T-cell (primary cell): ENCODE measurements around the gene TMEM156. TPM values are rescaled to one million over a fixed set of nuclear protein-coding genes. Genes with fewer than 3 reads are reported as not detected.

Experiments used
- ATAC-seq, 4 experiments: fragments of 200-7000 bp in 3 of 4; fragments of 150-1000 bp in 1 of 4; cut with Tn5 transposase; replicated peaks in 1 of 4; 1 replicate in 3 of 4; 2 replicates in 1 of 4; pipeline ENCODE4 v1.10.0; 2021; ENCODE audit warnings: moderate library complexity in 3 of 4, mild to moderate bottlenecking in 2 of 4, moderate number of reproducible peaks in 1 of 4
- CTCF ChIA-PET, 2 donors: fragments of 300-600 bp; sonication (Branson Sonifier 250); formaldehyde crosslinking; loops; one replicate each; lab custom pipeline; 2022; ENCODE audit warnings: antibody characterized with exemption in 2 of 2; lab: Charles Lee
- POLR2A ChIA-PET, 2 donors: fragments of 300-600 bp; sonication (Branson Sonifier 250); formaldehyde crosslinking; loops; one replicate each; lab custom pipeline; 2022; ENCODE audit warnings: antibody characterized with exemption in 2 of 2; lab: Charles Lee
- DNase-seq, 35 experiments: peaks; one replicate each; pipeline versions ENCODE4 v3.0.0 to v3.0.0-alpha.2; 2013 to 2023
- H3K27ac ChIP-seq: one replicate; pipeline ENCODE4 v1.5.1; 2013; ENCODE audit warnings: low read length
- H3K27me3 ChIP-seq, 2 experiments: replicated peaks in 1 of 2; 1 replicate in 1 of 2; 2 replicates in 1 of 2; pipeline versions ENCODE4 v1.6.1 to v1.7.0; 2013; ENCODE audit warnings: low read length in 1 of 2, mixed read lengths in 1 of 2; ENCODE audit not compliant: control insufficient read depth in 2 of 2, insufficient read depth in 2 of 2; ENCODE audit errors: extremely low read depth in 1 of 2
- H3K36me3 ChIP-seq, 2 donors: 1 replicate in 1 of 2; 2 replicates in 1 of 2; pipeline versions ENCODE4 v1.6.1 to v1.7.0; 2013; ENCODE audit warnings: low read length in 1 of 2; ENCODE audit not compliant: control insufficient read depth in 2 of 2, insufficient read depth in 1 of 2; ENCODE audit errors: extremely low read depth in 1 of 2
- H3K4me1 ChIP-seq, 2 experiments: 1 replicate in 1 of 2; 2 replicates in 1 of 2; pipeline versions ENCODE4 v1.6.1 to v1.7.0; 2013; ENCODE audit warnings: low read length in 2 of 2, mixed read lengths in 1 of 2; ENCODE audit not compliant: insufficient read depth in 2 of 2, control insufficient read depth in 1 of 2; ENCODE audit errors: extremely low read depth in 1 of 2
- H3K4me3 ChIP-seq, 2 donors: 1 replicate in 1 of 2; 2 replicates in 1 of 2; pipeline versions ENCODE4 v1.5.1 to v1.7.0; 2013; ENCODE audit warnings: mild to moderate bottlenecking in 2 of 2, low read length in 1 of 2, moderate library complexity in 1 of 2; ENCODE audit not compliant: control insufficient read depth in 1 of 2; ENCODE audit errors: extremely low read depth in 1 of 2
- H3K9me3 ChIP-seq: 2 replicates; pipeline ENCODE4 v1.7.0; 2013
- H3K27ac Mint-ChIP-seq, 2 donors: one replicate each; pipeline ENCODE4 v1.8.0; 2020 to 2021; ENCODE audit warnings: mild to moderate bottlenecking in 2 of 2, mixed read lengths in 2 of 2
- H3K27me3 Mint-ChIP-seq, 2 donors: one replicate each; pipeline ENCODE4 v1.8.0; 2021 to 2022; ENCODE audit warnings: mixed read lengths in 2 of 2
- H3K36me3 Mint-ChIP-seq: one replicate; pipeline ENCODE4 v1.8.0; 2021; ENCODE audit warnings: mixed read lengths
- H3K4me1 Mint-ChIP-seq, 3 donors: one replicate each; pipeline ENCODE4 v1.8.0; 2020 to 2022; ENCODE audit warnings: mixed read lengths in 3 of 3, mild to moderate bottlenecking in 1 of 3
- H3K4me3 Mint-ChIP-seq, 3 donors: one replicate each; pipeline ENCODE4 v1.8.0; 2020 to 2022; ENCODE audit warnings: mild to moderate bottlenecking in 3 of 3, mixed read lengths in 3 of 3, moderate library complexity in 3 of 3
- H3K9me3 Mint-ChIP-seq, 3 donors: one replicate each; pipeline ENCODE4 v1.8.0; 2020 to 2022; ENCODE audit warnings: mixed read lengths in 3 of 3
- WGBS: methylation state at CpG from one replicate; pipeline ENCODE4 v1.1.5; 2013; ENCODE audit warnings: missing lambda C conversion rate; ENCODE audit not compliant: insufficient coverage; 5-methylcytosine and 5-hydroxymethylcytosine counted together
- total RNA-seq, 35 experiments: library from RNA in 6 of 35; stranded (reverse) in 6 of 35; fragments of 120-200 nt in 1 of 35; gene quantifications; one replicate each; pipeline versions ENCODE4 v1.2.1 to v1.2.4 and lab custom pipeline; 2013 to 2026

The TMEM156 gene
- total RNA-seq, 5 donors from 2014 or later (not counting 1 experiment from before 2014, with no cell fraction given), result 7.5 to 23.1 (median 12.5) TPM

DNA sequence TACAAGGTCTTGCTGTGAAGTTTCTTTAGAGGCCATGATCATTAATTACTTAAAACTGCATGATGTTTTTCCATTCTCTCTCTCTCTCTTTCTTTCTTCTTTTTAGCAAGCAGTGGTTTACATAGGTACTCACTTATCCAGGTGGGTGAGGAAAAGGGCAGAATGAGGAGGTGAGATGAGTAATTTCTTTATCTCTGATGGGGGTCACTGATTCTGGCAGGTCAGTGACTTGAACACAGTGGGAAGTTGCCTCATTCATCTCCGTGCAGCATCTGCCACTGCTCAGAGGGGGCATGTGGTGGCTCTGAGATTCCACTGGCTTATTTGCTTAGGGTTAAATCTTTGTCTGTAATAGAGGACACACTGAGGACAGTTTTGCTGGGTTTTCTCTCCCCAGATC lies 102.0 kb downstream of the TMEM156 start:
- Mint-ChIP-seq H3K27ac (no peak overlapping the region), H3K36me3 (no peaks in the 10 kb centered on the region), H3K4me1 (no peaks in the 10 kb centered on the region), H3K4me3 (no peak overlapping the region), H3K27me3 (no peaks in the 10 kb centered on the region), H3K9me3 (no peaks in the 10 kb centered on the region)
- Histone ChIP-seq H3K27ac (no peak overlapping the region), H3K36me3 (no peaks in the 10 kb centered on the region), H3K9me3 (no peaks in the 10 kb centered on the region), H3K27me3 (peaks cover 0 to 4% of the 10 kb centered on the region in 2 experiments), H3K4me1 (no peaks in the 10 kb centered on the region), H3K4me3 (no peak overlapping the region)
- ChIA-PET CTCF (no interaction called here), POLR2A (no interaction called here)
- DNase-seq, result no peak
- 60% methylated on average over 1 of the region's 1 CpG for WGBS
- ATAC-seq, result no peak

DNA sequence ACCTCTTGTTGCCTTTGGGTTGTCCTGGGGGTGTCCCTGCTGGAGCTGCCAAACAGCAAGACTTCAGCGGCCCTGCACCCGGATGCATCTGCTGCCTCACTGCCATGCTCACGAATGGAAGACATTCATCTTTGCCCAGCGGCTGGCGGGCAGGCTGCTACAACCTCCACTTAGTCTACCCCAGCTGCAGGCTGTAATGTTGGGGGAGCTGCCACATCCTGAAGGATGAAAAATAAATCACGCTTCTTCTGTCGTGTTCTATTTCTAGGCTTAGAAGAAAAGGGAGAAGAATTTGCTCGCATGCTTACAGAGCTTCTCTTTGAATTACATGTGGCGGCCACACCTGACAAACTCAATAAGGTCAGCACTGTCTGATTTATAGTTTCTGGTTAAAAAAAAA lies 103.2 kb downstream of the TMEM156 start:
- peaks cover 0 to 4% of the 10 kb centered on the region in 2 experiments for H3K27me3 ChIP-seq
- 100% methylated on average over 1 of the region's 9 CpGs for WGBS
- Mint-ChIP-seq H3K36me3 (no peaks in the 10 kb centered on the region), H3K27me3 (no peaks in the 10 kb centered on the region), H3K4me3 (no peak overlapping the region), H3K9me3 (no peaks in the 10 kb centered on the region), H3K4me1 (no peaks in the 10 kb centered on the region), H3K27ac (no peak overlapping the region)
- ChIA-PET POLR2A (interaction anchor here in 1 of 2 donors (0.6 to 0.7 kb wide), 2 partner anchors 18 to 98 kb away, joined by 3 read pairs; no protein-coding TSS in a partner anchor), CTCF (interaction anchor here in 1 of 2 donors (0.6 kb wide), 1 partner anchor 14 kb away, joined by 8 read pairs; no protein-coding TSS in a partner anchor)
- H3K4me3 ChIP-seq, result no peak overlapping the region
- H3K4me1 ChIP-seq, result no peaks in the 10 kb centered on the region
- H3K9me3 ChIP-seq, result no peaks in the 10 kb centered on the region
- H3K36me3 ChIP-seq, result no peaks in the 10 kb centered on the region
- H3K27ac ChIP-seq, result no peak overlapping the region
- DNase-seq (no peak), ATAC-seq (no peak)

- H3K4me3 Mint-ChIP-seq, result no peak overlapping the region
- Histone ChIP-seq H3K27ac (no peak overlapping the region), H3K36me3 (no peaks in the 10 kb centered on the region), H3K27me3 (peaks cover 0 to 4% of the 10 kb centered on the region in 2 experiments), H3K4me1 (no peaks in the 10 kb centered on the region), H3K4me3 (no peak overlapping the region), H3K9me3 (no peaks in the 10 kb centered on the region)
- ChIA-PET POLR2A (interaction anchor here in 1 of 2 donors (0.7 kb wide), 1 partner anchor 97 kb away, joined by 3 read pairs; no protein-coding TSS in a partner anchor), CTCF (interaction anchor here in 1 of 2 donors (0.8 kb wide), 1 partner anchor 360 kb away, joined by 3 read pairs; no protein-coding TSS in a partner anchor)
- 95% methylated on average over 3 of the region's 3 CpGs for WGBS
- no peaks in the 10 kb centered on the region for H3K36me3 Mint-ChIP-seq
- DNase-seq (no peak), ATAC-seq (no peak)
- no peaks in the 10 kb centered on the region for H3K27me3 Mint-ChIP-seq
- no peaks in the 10 kb centered on the region for H3K9me3 Mint-ChIP-seq
- H3K27ac Mint-ChIP-seq, result no peak overlapping the region
- no peaks in the 10 kb centered on the region for H3K4me1 Mint-ChIP-seq
Measured at GRCh38 chr4:38928568-38928967, 103.6 kb downstream of the TMEM156 start.

- H3K36me3 ChIP-seq, result no peaks in the 10 kb centered on the region
- H3K27me3 ChIP-seq, result peaks cover 0 to 2% of the 10 kb centered on the region in 2 experiments
- Mint-ChIP-seq H3K27ac (no peak overlapping the region), H3K4me3 (no peak overlapping the region), H3K9me3 (no peaks in the 10 kb centered on the region), H3K36me3 (no peaks in the 10 kb centered on the region), H3K4me1 (no peaks in the 10 kb centered on the region), H3K27me3 (no peaks in the 10 kb centered on the region)
- no peak overlapping the region for H3K27ac ChIP-seq
- no peaks in the 10 kb centered on the region for H3K4me1 ChIP-seq
- WGBS, result 91% methylated on average over 6 of the region's 6 CpGs
- ATAC-seq (no peak), DNase-seq (no peak)
- ChIA-PET POLR2A (no interaction called here), CTCF (interaction anchor here in 1 of 2 donors (0.6 kb wide), 1 partner anchor 871 kb away, joined by 5 read pairs; no protein-coding TSS in a partner anchor)
- no peak overlapping the region for H3K4me3 ChIP-seq
- H3K9me3 ChIP-seq, result no peaks in the 10 kb centered on the region
Measured at GRCh38 chr4:38926896-38927295, 105.3 kb downstream of the TMEM156 start.

GRCh38 chr4:38925492-38926413 lies 106.5 kb downstream of the TMEM156 start:
- no CpG with 5 or more reads among the region's 3 CpGs for WGBS
- Mint-ChIP-seq H3K4me3 (no peak overlapping the region), H3K27me3 (no peaks in the 10 kb centered on the region), H3K4me1 (peaks cover 0 to 2% (median 0%) of the 10 kb centered on the region in 3 donors), H3K36me3 (no peaks in the 10 kb centered on the region), H3K9me3 (no peaks in the 10 kb centered on the region), H3K27ac (no peak overlapping the region)
- Histone ChIP-seq H3K9me3 (no peaks in the 10 kb centered on the region), H3K36me3 (no peaks in the 10 kb centered on the region), H3K4me3 (no peak overlapping the region), H3K27me3 (peaks cover 0 to 4% of the 10 kb centered on the region in 2 experiments), H3K27ac (no peak overlapping the region), H3K4me1 (no peaks in the 10 kb centered on the region)
- ATAC-seq (no peak), DNase-seq (no peak)
- ChIA-PET POLR2A (interaction anchor here in 1 of 2 donors (0.6 kb wide), 1 partner anchor 48 kb away, joined by 5 read pairs; no protein-coding TSS in a partner anchor), CTCF (interaction anchor here (0.6 to 1.3 kb wide), 3 partner anchors 89 to 209 kb away, joined by 3 to 4 read pairs (median 3); no protein-coding TSS in a partner anchor)

- Mint-ChIP-seq H3K9me3 (no peaks in the 10 kb centered on the region), H3K27me3 (no peaks in the 10 kb centered on the region), H3K4me1 (peaks cover 0 to 7% (median 2%) of the 10 kb centered on the region in 3 donors), H3K4me3 (no peak overlapping the region), H3K36me3 (no peaks in the 10 kb centered on the region), H3K27ac (no peak overlapping the region)
- Histone ChIP-seq H3K27ac (no peak overlapping the region), H3K9me3 (no peaks in the 10 kb centered on the region), H3K27me3 (peaks cover 0 to 4% of the 10 kb centered on the region in 2 experiments), H3K4me1 (no peaks in the 10 kb centered on the region), H3K4me3 (no peak overlapping the region), H3K36me3 (no peaks in the 10 kb centered on the region)
- WGBS, result 93% methylated on average over 5 of the region's 5 CpGs
- ATAC-seq (no peak), DNase-seq (no peak)
- POLR2A ChIA-PET, result no interaction called here
- CTCF ChIA-PET, result interaction anchor here in 1 of 2 donors (0.8 to 1.3 kb wide), 3 partner anchors 9 to 210 kb away, joined by 3 to 4 read pairs (median 4); no protein-coding TSS in a partner anchor
Measured at GRCh38 chr4:38924353-38924752, 107.9 kb downstream of the TMEM156 start.
